Measurements from ENCODE around the gene STARD10.

Gene STARD10

GRCh38 chr11:72754149-72754543 lies 39.7 kb downstream of the STARD10 start:
- Histone ChIP-seq H3K9ac (ENCODE audit: low read length) (no peak overlapping the region), H3K27me3 (replicated peaks; ENCODE audit: control insufficient read depth, insufficient read depth, low read length) (no peaks in the 10 kb centered on the region), H3K9me3 (ENCODE audit: control insufficient read depth, low read length) (no peaks in the 10 kb centered on the region), H3K36me3 (ENCODE audit: control insufficient read depth, insufficient read depth, low read length, severe bottlenecking) (no peaks in the 10 kb centered on the region), H3K4me1 (ENCODE audit: control insufficient read depth, insufficient read depth, low read length) (peaks cover 14% of the 10 kb centered on the region), H3K4me3 (ENCODE audit: low read length) (no peak overlapping the region)
- no peak for DNase-seq (ENCODE audit: low read depth)

- Histone ChIP-seq H3K9ac (ENCODE audit: low read length) (no peak overlapping the region), H3K9me3 (ENCODE audit: control insufficient read depth, low read length) (no peaks in the 10 kb centered on the region), H3K4me1 (ENCODE audit: control insufficient read depth, insufficient read depth, low read length) (peaks cover 14% of the 10 kb centered on the region), H3K36me3 (ENCODE audit: control insufficient read depth, insufficient read depth, low read length, severe bottlenecking) (no peaks in the 10 kb centered on the region), H3K27me3 (replicated peaks; ENCODE audit: control insufficient read depth, insufficient read depth, low read length) (no peaks in the 10 kb centered on the region), H3K4me3 (ENCODE audit: low read length) (no peak overlapping the region)
- DNase-seq (ENCODE audit: low read depth) = peak; percentile 12
Observed at GRCh38 chr11:72753341-72754148, 40.3 kb downstream of the STARD10 start.

DNA sequence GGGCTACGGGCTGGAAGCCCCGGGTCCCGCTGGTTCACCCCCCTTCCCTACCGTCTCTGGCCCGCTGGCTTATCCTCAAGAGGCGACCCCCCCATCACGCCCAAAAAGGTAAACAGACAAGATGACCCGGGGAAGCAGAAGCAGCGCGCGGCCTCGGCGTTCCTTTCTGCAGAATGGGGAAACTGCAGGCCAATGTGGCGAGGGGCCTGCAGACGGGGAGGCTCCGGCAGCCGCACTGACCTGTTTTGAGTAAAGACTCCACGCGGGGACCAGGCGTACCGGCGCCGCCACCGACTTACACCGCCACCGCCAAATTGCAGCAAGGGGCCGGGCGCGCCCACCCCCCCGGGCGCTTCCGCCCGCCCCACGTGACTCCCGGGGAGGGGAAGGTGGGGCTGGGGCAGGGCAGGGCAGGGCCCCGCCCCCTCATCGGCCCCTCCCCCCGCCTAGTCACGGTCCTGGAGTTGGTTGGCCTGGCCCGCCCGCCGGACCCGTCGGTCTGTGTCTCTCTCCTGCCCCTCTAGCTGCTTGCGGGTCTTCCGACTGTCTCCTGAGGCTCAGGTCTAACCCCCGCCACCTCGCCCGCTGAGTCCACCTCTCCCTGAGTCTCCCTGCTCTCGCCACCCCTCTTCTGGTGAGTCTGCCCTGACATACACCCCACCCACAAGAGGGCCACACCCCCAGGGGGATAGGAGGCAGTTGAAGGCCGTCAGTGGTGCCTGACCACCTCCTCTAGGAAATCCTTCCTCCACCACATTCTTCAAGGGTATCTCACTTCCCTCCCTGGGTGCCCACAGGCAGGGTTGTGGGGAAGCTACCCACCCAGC lies 41.5 kb downstream of the STARD10 start, which contains the start of gene ARAP1:
Gene ARAP1, minus strand, starts transcription at position 321 of the 827 bp plus-strand sequence. CDS start 25,280 bp downstream, outside the sequence.
- H3K9me3 ChIP-seq (ENCODE audit: control insufficient read depth, low read length) = no peaks in the 10 kb centered on the region
- peak within 1 kb of the TSS; percentile 95 for H3K9ac ChIP-seq (ENCODE audit: low read length)
- no peaks in the 10 kb centered on the region for H3K36me3 ChIP-seq (ENCODE audit: control insufficient read depth, insufficient read depth, low read length, severe bottlenecking)
- H3K4me1 ChIP-seq (ENCODE audit: control insufficient read depth, insufficient read depth, low read length) = peaks cover 14% of the 10 kb centered on the region
- DNase-seq (ENCODE audit: low read depth) = peak; percentile 82
- H3K27me3 ChIP-seq (replicated peaks; ENCODE audit: control insufficient read depth, insufficient read depth, low read length) = no peaks in the 10 kb centered on the region
- H3K4me3 ChIP-seq (ENCODE audit: low read length) = peak within 1 kb of the TSS; percentile 95

GRCh38 chr11:72751116-72752087 lies 42.4 kb downstream of the STARD10 start:
- DNase-seq (ENCODE audit: low read depth) = no peak
- no peaks in the 10 kb centered on the region for H3K9me3 ChIP-seq (ENCODE audit: control insufficient read depth, low read length)
- peak overlapping the region; percentile 95 for H3K9ac ChIP-seq (ENCODE audit: low read length)
- H3K4me3 ChIP-seq (ENCODE audit: low read length) = peak overlapping the region; percentile 95
- H3K4me1 ChIP-seq (ENCODE audit: control insufficient read depth, insufficient read depth, low read length) = peaks cover 14% of the 10 kb centered on the region
- H3K27me3 ChIP-seq (replicated peaks; ENCODE audit: control insufficient read depth, insufficient read depth, low read length) = no peaks in the 10 kb centered on the region
- H3K36me3 ChIP-seq (ENCODE audit: control insufficient read depth, insufficient read depth, low read length, severe bottlenecking) = no peaks in the 10 kb centered on the region

DNA sequence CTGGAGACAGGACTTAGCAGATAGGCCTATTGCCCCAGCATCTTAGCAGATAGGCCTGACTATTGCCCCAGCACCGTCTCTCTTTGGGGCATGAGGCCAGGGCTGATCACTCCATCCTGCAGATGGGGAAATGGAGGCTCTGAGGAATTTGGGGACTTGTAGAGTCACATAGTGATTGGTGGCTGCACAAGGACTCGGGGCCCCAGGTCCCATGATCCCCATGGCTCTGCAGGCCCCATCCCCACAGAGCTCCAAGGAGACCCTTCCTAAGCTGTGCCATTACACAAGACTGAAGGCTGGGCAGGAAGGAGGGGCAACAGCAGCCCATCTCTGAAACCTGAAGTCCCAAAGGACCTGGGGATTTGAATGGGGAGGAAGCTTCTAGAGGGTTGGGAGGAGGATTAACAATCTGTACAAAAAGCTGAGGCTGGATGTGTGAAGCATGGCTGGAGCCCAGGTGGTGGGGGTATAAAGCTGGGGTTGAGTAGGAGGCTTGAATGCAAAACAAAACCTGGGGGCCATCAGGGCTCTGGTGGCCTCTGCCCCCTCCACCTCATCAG lies 43.2 kb downstream of the STARD10 start:
- no peaks in the 10 kb centered on the region for H3K36me3 ChIP-seq (ENCODE audit: control insufficient read depth, insufficient read depth, low read length, severe bottlenecking)

GRCh38 chr11:72750086-72750485 lies 43.8 kb downstream of the STARD10 start:
- H3K4me3 ChIP-seq (ENCODE audit: low read length) = no peak overlapping the region
- H3K27me3 ChIP-seq (replicated peaks; ENCODE audit: control insufficient read depth, insufficient read depth, low read length) = no peaks in the 10 kb centered on the region
- H3K36me3 ChIP-seq (ENCODE audit: control insufficient read depth, insufficient read depth, low read length, severe bottlenecking) = no peaks in the 10 kb centered on the region
- no peaks in the 10 kb centered on the region for H3K9me3 ChIP-seq (ENCODE audit: control insufficient read depth, low read length)
- peaks cover 14% of the 10 kb centered on the region for H3K4me1 ChIP-seq (ENCODE audit: control insufficient read depth, insufficient read depth, low read length)
- H3K9ac ChIP-seq (ENCODE audit: low read length) = no peak overlapping the region
- no peak for DNase-seq (ENCODE audit: low read depth)

More for the DNA sequence above, 43.2 kb downstream of the STARD10 start:
- H3K9me3 ChIP-seq (ENCODE audit: control insufficient read depth, low read length) = no peaks in the 10 kb centered on the region
- peak overlapping the region; percentile 95 for H3K4me3 ChIP-seq (ENCODE audit: low read length)
- no peak for DNase-seq (ENCODE audit: low read depth)
- no peaks in the 10 kb centered on the region for H3K27me3 ChIP-seq (replicated peaks; ENCODE audit: control insufficient read depth, insufficient read depth, low read length)
- H3K9ac ChIP-seq (ENCODE audit: low read length) = no peak overlapping the region
- H3K4me1 ChIP-seq (ENCODE audit: control insufficient read depth, insufficient read depth, low read length) = peaks cover 14% of the 10 kb centered on the region

GRCh38 chr11:72747289-72747855 lies 46.5 kb downstream of the STARD10 start:
- H3K4me3 ChIP-seq (ENCODE audit: low read length) = no peak overlapping the region
- no peaks in the 10 kb centered on the region for H3K36me3 ChIP-seq (ENCODE audit: control insufficient read depth, insufficient read depth, low read length, severe bottlenecking)
- peaks cover 7% of the 10 kb centered on the region for H3K4me1 ChIP-seq (ENCODE audit: control insufficient read depth, insufficient read depth, low read length)
- no peaks in the 10 kb centered on the region for H3K9me3 ChIP-seq (ENCODE audit: control insufficient read depth, low read length)
- no peak overlapping the region for H3K9ac ChIP-seq (ENCODE audit: low read length)
- H3K27me3 ChIP-seq (replicated peaks; ENCODE audit: control insufficient read depth, insufficient read depth, low read length) = no peaks in the 10 kb centered on the region
- no peak for DNase-seq (ENCODE audit: low read depth)

GRCh38 chr11:72746821-72747220 lies 47.0 kb downstream of the STARD10 start:
- no peak for DNase-seq (ENCODE audit: low read depth)
- H3K4me1 ChIP-seq (ENCODE audit: control insufficient read depth, insufficient read depth, low read length) = peaks cover 12% of the 10 kb centered on the region
- no peaks in the 10 kb centered on the region for H3K27me3 ChIP-seq (replicated peaks; ENCODE audit: control insufficient read depth, insufficient read depth, low read length)
- H3K36me3 ChIP-seq (ENCODE audit: control insufficient read depth, insufficient read depth, low read length, severe bottlenecking) = no peaks in the 10 kb centered on the region
- no peak overlapping the region for H3K4me3 ChIP-seq (ENCODE audit: low read length)
- no peak overlapping the region for H3K9ac ChIP-seq (ENCODE audit: low read length)
- no peaks in the 10 kb centered on the region for H3K9me3 ChIP-seq (ENCODE audit: control insufficient read depth, low read length)

- no peaks in the 10 kb centered on the region for H3K9me3 ChIP-seq (ENCODE audit: control insufficient read depth, low read length)
- no peak overlapping the region for H3K4me3 ChIP-seq (ENCODE audit: low read length)
- H3K9ac ChIP-seq (ENCODE audit: low read length) = no peak overlapping the region
- peaks cover 9% of the 10 kb centered on the region for H3K4me1 ChIP-seq (ENCODE audit: control insufficient read depth, insufficient read depth, low read length)
- no peaks in the 10 kb centered on the region for H3K27me3 ChIP-seq (replicated peaks; ENCODE audit: control insufficient read depth, insufficient read depth, low read length)
- no peak for DNase-seq (ENCODE audit: low read depth)
- H3K36me3 ChIP-seq (ENCODE audit: control insufficient read depth, insufficient read depth, low read length, severe bottlenecking) = no peaks in the 10 kb centered on the region
Observed at GRCh38 chr11:72745925-72746550, 47.8 kb downstream of the STARD10 start.

- H3K27me3 ChIP-seq (replicated peaks; ENCODE audit: control insufficient read depth, insufficient read depth, low read length) = no peaks in the 10 kb centered on the region
- DNase-seq (ENCODE audit: low read depth) = no peak
- no peak overlapping the region for H3K4me3 ChIP-seq (ENCODE audit: low read length)
- no peaks in the 10 kb centered on the region for H3K9me3 ChIP-seq (ENCODE audit: control insufficient read depth, low read length)
- no peaks in the 10 kb centered on the region for H3K36me3 ChIP-seq (ENCODE audit: control insufficient read depth, insufficient read depth, low read length, severe bottlenecking)
- peaks cover 9% of the 10 kb centered on the region for H3K4me1 ChIP-seq (ENCODE audit: control insufficient read depth, insufficient read depth, low read length)
- no peak overlapping the region for H3K9ac ChIP-seq (ENCODE audit: low read length)
Observed at GRCh38 chr11:72745511-72745910, 48.3 kb downstream of the STARD10 start.
